ENCODE results near the gene G0S2.

G0S2 gene

DNA sequence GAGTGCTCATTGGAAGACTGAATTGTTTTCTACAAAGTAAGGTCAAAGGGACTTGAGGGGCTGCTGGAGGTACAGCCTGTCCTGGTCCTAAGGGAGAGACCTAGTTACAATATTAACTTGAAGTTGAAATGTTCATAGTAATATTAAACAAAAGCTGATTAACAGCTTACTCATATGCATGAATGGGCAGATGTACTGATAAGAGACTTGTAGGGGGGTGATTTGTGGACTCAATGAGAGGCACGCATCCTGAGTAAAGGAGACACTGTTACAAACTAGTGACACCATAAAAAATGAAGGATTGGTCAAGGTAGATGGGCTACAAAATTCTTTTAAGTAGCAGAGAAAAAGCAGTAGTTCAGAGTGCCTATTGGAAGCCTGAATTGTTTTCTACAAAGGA lies 32.1 kb downstream of the G0S2 start:
- peaks cover 8% of the 10 kb centered on the region for H3K27me3 ChIP-seq (ENCODE audit: control insufficient read depth, insufficient read depth, low read length)
- no peaks in the 10 kb centered on the region for H3K4me1 ChIP-seq (ENCODE audit: control insufficient read depth, insufficient read depth, low read length)
- no peak overlapping the region for H3K4me3 ChIP-seq (ENCODE audit: low read length)
- H3K9me3 ChIP-seq (replicated peaks; ENCODE audit: low read length) = no peaks in the 10 kb centered on the region
- no peak overlapping the region for H3K9ac ChIP-seq (ENCODE audit: low read depth, low read length)
- no peak overlapping the region for H3K4me2 ChIP-seq (ENCODE audit: low read length)
- no peaks in the 10 kb centered on the region for H3K36me3 ChIP-seq (ENCODE audit: insufficient read depth, low read length)

DNA sequence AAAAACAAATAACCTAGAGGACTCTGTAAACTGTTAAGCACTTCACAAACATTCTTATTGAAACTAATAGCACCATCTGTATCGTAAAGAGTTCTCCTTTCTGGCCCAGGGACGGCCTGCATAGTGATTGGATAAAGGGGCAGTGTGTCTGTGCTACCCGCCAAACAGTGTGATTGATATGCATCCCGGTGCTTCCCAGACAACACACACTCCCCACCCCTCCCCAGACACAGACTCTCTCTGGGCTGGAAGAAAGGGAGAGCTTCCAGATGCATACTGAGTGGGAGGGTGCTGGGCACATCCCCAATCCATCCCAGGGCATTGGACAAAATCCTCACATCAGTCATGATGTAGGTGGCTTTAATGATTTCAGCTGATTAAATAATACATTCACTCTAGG lies 33.1 kb downstream of the G0S2 start:
- H3K9ac ChIP-seq (ENCODE audit: low read depth, low read length) = no peak overlapping the region
- no peak overlapping the region for H3K4me3 ChIP-seq (ENCODE audit: low read length)
- no peak overlapping the region for H3K4me2 ChIP-seq (ENCODE audit: low read length)
- no peaks in the 10 kb centered on the region for H3K4me1 ChIP-seq (ENCODE audit: control insufficient read depth, insufficient read depth, low read length)
- no peaks in the 10 kb centered on the region for H3K9me3 ChIP-seq (replicated peaks; ENCODE audit: low read length)
- no peaks in the 10 kb centered on the region for H3K36me3 ChIP-seq (ENCODE audit: insufficient read depth, low read length)
- peaks cover 8% of the 10 kb centered on the region for H3K27me3 ChIP-seq (ENCODE audit: control insufficient read depth, insufficient read depth, low read length)

DNA sequence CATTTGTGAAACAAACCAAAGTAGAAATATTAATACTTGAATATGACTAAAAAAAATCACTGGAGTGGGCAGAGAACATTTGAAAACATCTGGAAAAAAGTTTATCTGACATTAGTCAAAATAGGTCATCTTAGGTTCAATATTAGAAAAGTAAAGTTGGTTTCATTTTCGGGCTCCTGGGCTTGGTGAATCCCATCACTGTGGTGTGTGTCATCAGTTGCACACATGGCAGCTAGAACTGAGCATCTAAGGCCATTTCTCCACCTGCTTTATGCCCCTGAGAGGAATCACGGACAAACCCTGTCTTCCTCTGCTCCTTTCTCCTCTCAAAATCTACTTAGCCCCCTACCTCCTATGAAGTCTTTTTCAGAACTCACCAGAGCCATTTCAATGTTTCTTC lies 34.9 kb downstream of the G0S2 start:
- Histone ChIP-seq H3K4me3 (ENCODE audit: low read length) (no peak overlapping the region), H3K36me3 (ENCODE audit: insufficient read depth, low read length) (no peaks in the 10 kb centered on the region), H3K27me3 (ENCODE audit: control insufficient read depth, insufficient read depth, low read length) (peaks cover 4% of the 10 kb centered on the region), H3K9me3 (replicated peaks; ENCODE audit: low read length) (no peaks in the 10 kb centered on the region), H3K9ac (ENCODE audit: low read depth, low read length) (no peak overlapping the region), H3K4me1 (ENCODE audit: control insufficient read depth, insufficient read depth, low read length) (no peaks in the 10 kb centered on the region), H3K4me2 (ENCODE audit: low read length) (no peak overlapping the region)

DNA sequence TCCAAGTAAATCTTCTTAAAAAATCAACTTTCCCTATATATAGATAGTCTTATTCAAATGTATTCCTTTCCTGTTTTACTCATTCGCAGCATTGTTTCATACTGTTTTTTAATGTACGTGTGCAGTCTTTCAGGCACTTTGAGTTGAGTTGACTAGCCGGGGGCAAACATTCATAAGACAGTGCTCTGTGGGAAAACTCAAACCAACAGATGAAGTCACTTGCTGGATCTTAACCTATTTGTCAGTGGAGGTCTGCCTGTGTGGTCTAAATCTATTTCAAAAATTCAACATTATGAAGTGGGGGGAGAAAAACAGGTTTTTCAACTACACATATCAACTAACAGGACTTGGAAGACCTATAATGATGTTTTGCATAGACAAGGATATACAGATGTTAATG lies 35.6 kb downstream of the G0S2 start:
- Histone ChIP-seq H3K9me3 (replicated peaks; ENCODE audit: low read length) (no peaks in the 10 kb centered on the region), H3K4me1 (ENCODE audit: control insufficient read depth, insufficient read depth, low read length) (no peaks in the 10 kb centered on the region), H3K27me3 (ENCODE audit: control insufficient read depth, insufficient read depth, low read length) (no peaks in the 10 kb centered on the region), H3K9ac (ENCODE audit: low read depth, low read length) (no peak overlapping the region), H3K4me3 (ENCODE audit: low read length) (no peak overlapping the region), H3K36me3 (ENCODE audit: insufficient read depth, low read length) (no peaks in the 10 kb centered on the region), H3K4me2 (ENCODE audit: low read length) (no peak overlapping the region)

DNA sequence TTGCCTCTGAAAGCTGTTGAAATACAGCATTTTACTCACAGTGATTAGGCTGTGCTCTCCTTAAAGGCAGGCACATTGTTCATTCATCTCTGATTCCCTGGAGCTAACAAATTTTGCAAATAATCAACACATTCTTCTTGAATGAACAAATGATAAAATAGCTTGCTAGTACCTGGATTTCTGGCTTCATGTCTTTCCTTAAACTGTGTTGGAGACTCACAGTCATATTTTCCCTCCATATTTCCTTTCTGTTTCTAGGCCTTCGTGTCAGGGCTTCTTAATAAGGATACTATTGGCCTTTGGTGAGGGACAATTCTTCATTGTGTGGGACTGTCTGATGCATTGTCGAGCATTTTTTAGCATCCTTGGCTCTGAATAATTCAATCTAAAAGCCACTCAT lies 39.1 kb downstream of the G0S2 start:
- no peaks in the 10 kb centered on the region for H3K4me1 ChIP-seq (ENCODE audit: control insufficient read depth, insufficient read depth, low read length)
- no peaks in the 10 kb centered on the region for H3K27me3 ChIP-seq (ENCODE audit: control insufficient read depth, insufficient read depth, low read length)
- no peaks in the 10 kb centered on the region for H3K36me3 ChIP-seq (ENCODE audit: insufficient read depth, low read length)

DNA sequence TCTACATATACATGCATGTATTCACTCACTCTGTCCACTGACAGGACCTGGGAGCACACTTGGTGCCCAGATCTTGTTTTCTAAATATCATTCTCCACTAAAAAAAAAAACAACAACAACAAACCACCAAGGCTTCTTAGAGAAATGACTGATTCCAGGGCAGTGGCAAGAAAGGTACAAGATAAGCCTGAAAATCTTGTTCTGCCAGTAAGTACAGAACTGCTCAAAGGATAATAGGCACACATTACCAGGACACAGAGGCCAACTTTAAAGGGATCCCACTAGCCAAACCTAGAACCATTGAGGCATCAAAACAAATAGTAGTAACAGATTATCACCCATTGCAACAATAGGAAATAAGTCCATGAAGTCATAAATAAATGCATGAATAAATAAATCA lies 40.1 kb downstream of the G0S2 start:
- Histone ChIP-seq H3K9ac (ENCODE audit: low read depth, low read length) (no peak overlapping the region), H3K9me3 (replicated peaks; ENCODE audit: low read length) (no peaks in the 10 kb centered on the region), H3K4me1 (ENCODE audit: control insufficient read depth, insufficient read depth, low read length) (no peaks in the 10 kb centered on the region), H3K27me3 (ENCODE audit: control insufficient read depth, insufficient read depth, low read length) (no peaks in the 10 kb centered on the region), H3K4me3 (ENCODE audit: low read length) (no peak overlapping the region), H3K4me2 (ENCODE audit: low read length) (no peak overlapping the region), H3K36me3 (ENCODE audit: insufficient read depth, low read length) (no peaks in the 10 kb centered on the region)

More for the DNA sequence above, 39.1 kb downstream of the G0S2 start:
- Histone ChIP-seq H3K9me3 (replicated peaks; ENCODE audit: low read length) (no peaks in the 10 kb centered on the region), H3K4me2 (ENCODE audit: low read length) (no peak overlapping the region), H3K4me3 (ENCODE audit: low read length) (no peak overlapping the region), H3K9ac (ENCODE audit: low read depth, low read length) (no peak overlapping the region)

DNA sequence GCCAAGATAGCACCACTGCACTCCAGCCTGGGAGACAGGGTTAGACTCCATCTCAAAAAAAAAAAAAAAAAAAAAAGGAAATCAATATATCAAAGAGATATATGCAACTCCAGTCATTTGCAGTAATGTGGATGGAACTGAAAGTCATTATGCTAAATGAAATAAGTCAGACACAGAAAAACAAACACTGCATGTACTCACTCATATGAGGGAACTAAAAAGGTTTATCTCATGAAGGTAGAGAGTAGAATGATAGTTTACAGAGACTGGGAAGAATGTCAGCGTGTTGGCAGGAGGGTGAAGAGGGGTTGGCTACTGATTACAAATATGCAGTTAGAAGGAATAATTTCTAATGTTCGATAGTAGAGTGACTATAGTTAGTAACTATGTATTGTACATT lies 42.6 kb downstream of the G0S2 start:
- H3K9me3 ChIP-seq (replicated peaks; ENCODE audit: low read length) = no peaks in the 10 kb centered on the region
- H3K27me3 ChIP-seq (ENCODE audit: control insufficient read depth, insufficient read depth, low read length) = peaks cover 5% of the 10 kb centered on the region
- H3K36me3 ChIP-seq (ENCODE audit: insufficient read depth, low read length) = no peaks in the 10 kb centered on the region
- no peaks in the 10 kb centered on the region for H3K4me1 ChIP-seq (ENCODE audit: control insufficient read depth, insufficient read depth, low read length)
- H3K9ac ChIP-seq (ENCODE audit: low read depth, low read length) = no peak overlapping the region
- H3K4me3 ChIP-seq (ENCODE audit: low read length) = no peak overlapping the region
- no peak overlapping the region for H3K4me2 ChIP-seq (ENCODE audit: low read length)

DNA sequence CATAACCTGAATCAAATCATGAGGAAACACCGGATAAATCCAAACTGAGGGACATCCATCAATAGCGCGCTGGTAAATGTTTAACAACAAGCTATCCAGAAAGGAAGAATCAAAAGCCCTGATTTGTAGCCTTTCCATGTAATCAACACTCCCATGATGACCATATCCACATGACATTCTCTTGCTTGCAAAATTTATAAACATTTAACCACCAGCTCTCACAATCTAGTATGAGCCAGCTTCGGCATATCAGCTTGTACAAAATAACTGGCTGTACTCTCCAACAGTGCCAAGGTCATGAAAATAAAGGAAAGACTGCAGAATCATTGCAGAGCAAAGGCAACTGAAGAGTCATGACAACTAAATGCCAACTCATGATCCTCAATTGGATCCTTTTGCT lies 45.1 kb downstream of the G0S2 start:
- no peak overlapping the region for H3K9ac ChIP-seq (ENCODE audit: low read depth, low read length)
- no peaks in the 10 kb centered on the region for H3K36me3 ChIP-seq (ENCODE audit: insufficient read depth, low read length)
- H3K4me1 ChIP-seq (ENCODE audit: control insufficient read depth, insufficient read depth, low read length) = no peaks in the 10 kb centered on the region
- no peaks in the 10 kb centered on the region for H3K9me3 ChIP-seq (replicated peaks; ENCODE audit: low read length)
- no peak overlapping the region for H3K4me3 ChIP-seq (ENCODE audit: low read length)
- H3K4me2 ChIP-seq (ENCODE audit: low read length) = no peak overlapping the region
- peaks cover 7% of the 10 kb centered on the region for H3K27me3 ChIP-seq (ENCODE audit: control insufficient read depth, insufficient read depth, low read length)

DNA sequence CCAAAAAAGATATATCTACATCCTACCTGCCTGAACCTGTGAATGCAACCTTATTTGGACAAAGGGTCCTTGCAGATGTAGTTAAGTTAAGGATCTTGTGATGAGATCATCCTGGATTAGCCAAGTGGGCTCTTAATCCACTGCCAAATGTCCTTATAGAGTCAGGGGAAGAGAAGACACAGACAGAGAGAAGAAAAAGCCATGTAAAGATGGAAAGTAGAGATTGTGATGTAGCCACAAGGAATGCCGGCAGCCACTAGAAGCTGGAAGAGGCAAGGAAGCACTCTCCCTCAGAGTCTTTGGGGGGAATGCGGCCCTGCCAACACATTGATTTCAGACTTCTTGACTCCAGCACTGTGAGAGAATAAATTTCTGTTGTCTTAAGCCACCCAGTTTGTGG lies 45.6 kb downstream of the G0S2 start:
- Histone ChIP-seq H3K9me3 (replicated peaks; ENCODE audit: low read length) (no peaks in the 10 kb centered on the region), H3K36me3 (ENCODE audit: insufficient read depth, low read length) (no peaks in the 10 kb centered on the region), H3K4me1 (ENCODE audit: control insufficient read depth, insufficient read depth, low read length) (no peaks in the 10 kb centered on the region), H3K4me3 (ENCODE audit: low read length) (no peak overlapping the region), H3K27me3 (ENCODE audit: control insufficient read depth, insufficient read depth, low read length) (peaks cover 7% of the 10 kb centered on the region), H3K4me2 (ENCODE audit: low read length) (no peak overlapping the region), H3K9ac (ENCODE audit: low read depth, low read length) (no peak overlapping the region)

DNA sequence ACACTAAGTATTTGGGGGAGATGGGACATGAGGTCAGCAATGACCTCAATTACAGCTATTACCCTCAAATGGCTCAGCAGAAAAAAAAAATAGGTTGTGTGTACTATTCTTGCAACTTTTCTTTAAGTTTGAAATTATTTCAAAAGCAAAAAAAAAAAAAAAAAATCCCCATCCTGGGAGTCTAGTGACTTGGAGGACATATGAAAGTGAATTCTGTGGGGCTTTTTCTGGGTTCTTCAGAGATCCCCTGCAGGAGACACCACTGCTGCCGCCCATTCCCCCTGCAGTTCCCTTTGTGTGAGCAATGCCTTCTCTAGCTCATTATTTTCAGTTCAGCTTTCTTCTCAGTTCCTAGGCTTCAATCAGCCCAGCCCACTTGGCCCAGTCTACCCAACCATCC lies 46.1 kb downstream of the G0S2 start:
- Histone ChIP-seq H3K4me2 (ENCODE audit: low read length) (no peak overlapping the region), H3K27me3 (ENCODE audit: control insufficient read depth, insufficient read depth, low read length) (peaks cover 7% of the 10 kb centered on the region), H3K4me1 (ENCODE audit: control insufficient read depth, insufficient read depth, low read length) (no peaks in the 10 kb centered on the region), H3K9me3 (replicated peaks; ENCODE audit: low read length) (no peaks in the 10 kb centered on the region), H3K36me3 (ENCODE audit: insufficient read depth, low read length) (no peaks in the 10 kb centered on the region), H3K9ac (ENCODE audit: low read depth, low read length) (no peak overlapping the region), H3K4me3 (ENCODE audit: low read length) (no peak overlapping the region)

DNA sequence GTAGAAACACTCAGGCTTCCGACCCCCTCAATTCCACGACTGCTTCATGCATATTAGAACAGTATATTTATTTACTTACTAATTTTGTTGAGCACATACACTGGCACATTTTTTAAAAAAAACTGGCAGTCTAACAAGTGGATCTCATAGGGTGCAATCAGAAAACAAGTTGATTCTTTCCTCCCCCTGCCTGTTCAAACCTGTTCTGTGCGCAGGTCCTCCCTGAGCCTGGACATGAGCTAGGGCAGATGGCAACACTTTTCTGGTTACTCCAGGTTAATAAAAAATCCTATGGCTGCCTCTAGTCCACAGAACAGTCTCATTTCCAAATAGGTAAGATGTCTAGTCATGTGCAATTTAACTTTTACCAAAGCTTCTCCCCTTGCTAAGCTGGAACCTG lies 48.1 kb downstream of the G0S2 start:
- H3K27me3 ChIP-seq (ENCODE audit: control insufficient read depth, insufficient read depth, low read length) = peaks cover 14% of the 10 kb centered on the region
- H3K36me3 ChIP-seq (ENCODE audit: insufficient read depth, low read length) = no peaks in the 10 kb centered on the region
- H3K9ac ChIP-seq (ENCODE audit: low read depth, low read length) = no peak overlapping the region
- no peak overlapping the region for H3K4me3 ChIP-seq (ENCODE audit: low read length)
- H3K4me2 ChIP-seq (ENCODE audit: low read length) = no peak overlapping the region
- no peaks in the 10 kb centered on the region for H3K9me3 ChIP-seq (replicated peaks; ENCODE audit: low read length)
- H3K4me1 ChIP-seq (ENCODE audit: control insufficient read depth, insufficient read depth, low read length) = no peaks in the 10 kb centered on the region

DNA sequence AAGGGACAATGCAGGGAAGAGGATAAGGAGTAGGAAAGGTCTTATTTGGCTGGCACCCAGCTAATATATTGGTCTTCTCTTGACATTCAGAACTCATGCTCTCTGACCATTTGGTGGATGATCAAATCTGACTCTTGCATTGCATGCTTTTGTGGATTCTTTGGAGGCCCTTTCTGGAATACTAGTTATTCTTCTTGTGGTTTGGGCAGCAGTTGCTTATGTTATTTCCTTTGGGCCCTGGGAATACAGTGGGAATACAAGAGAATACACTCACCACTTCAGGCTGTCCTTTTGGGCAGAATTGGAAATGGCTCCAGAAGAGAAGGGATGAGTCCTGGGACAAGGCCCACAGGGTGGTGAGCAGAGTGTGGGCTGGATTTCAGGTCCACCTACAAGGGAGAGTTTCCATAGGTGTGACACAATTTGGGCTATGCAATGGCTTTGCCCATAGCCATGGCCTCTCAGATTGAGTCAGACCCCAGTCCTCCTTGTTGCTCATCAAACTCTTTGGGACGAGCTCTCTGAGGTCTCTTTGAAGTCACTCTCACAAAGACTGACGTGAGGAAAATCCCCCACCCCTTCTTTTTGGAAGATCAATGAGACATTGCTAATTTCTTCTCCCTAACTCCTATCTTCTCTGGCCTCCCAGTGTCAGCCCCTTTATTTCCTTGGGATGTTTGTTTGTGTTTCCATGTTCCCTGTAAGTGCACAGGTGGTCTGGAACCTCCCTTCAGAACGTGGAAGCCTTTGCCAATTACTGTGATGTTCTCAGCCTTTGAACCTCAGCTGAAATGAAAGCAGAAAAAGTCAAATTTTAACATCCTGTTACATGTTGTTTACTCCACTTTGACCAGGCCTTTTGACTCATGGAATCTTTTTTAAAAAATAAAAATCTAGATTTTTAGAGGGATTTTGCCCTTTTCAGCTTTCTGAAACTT lies 48.8 kb downstream of the G0S2 start:
- Histone ChIP-seq H3K4me1 (ENCODE audit: control insufficient read depth, insufficient read depth, low read length) (no peaks in the 10 kb centered on the region), H3K9ac (ENCODE audit: low read depth, low read length) (no peak overlapping the region), H3K36me3 (ENCODE audit: insufficient read depth, low read length) (no peaks in the 10 kb centered on the region), H3K4me3 (ENCODE audit: low read length) (no peak overlapping the region), H3K27me3 (ENCODE audit: control insufficient read depth, insufficient read depth, low read length) (peaks cover 19% of the 10 kb centered on the region), H3K4me2 (ENCODE audit: low read length) (no peak overlapping the region), H3K9me3 (replicated peaks; ENCODE audit: low read length) (no peaks in the 10 kb centered on the region)
